NCI-H226 (cell line): Measurements from ENCODE around the gene PLD1.
A peak's percentile ranks its signal among the peaks of the same experiment; 100 is the strongest.
"Not testable (repeated sequence)": the region's sequence is repeated elsewhere in the genome, so short reads cannot be mapped to it uniquely, and the experiment has no call there.

Experiments
- DNase-seq: peaks from one replicate; pipeline ENCODE4 v3.0.0-alpha.2; 2015

The PLD1 gene

GRCh38 chr3:171598990-171599389 is 211.3 kb downstream of the PLD1 start:
- no peak for DNase-seq

- no peak for DNase-seq
These were observed 217.5 kb downstream of the PLD1 start for GRCh38 chr3:171592786-171593185.

- no peak for DNase-seq
These were observed 219.2 kb downstream of the PLD1 start for GRCh38 chr3:171591070-171591469.

- no peak for DNase-seq
These were observed 224.0 kb downstream of the PLD1 start for GRCh38 chr3:171586274-171586673.

- peak; percentile 79 for DNase-seq
These were observed 225.2 kb downstream of the PLD1 start for GRCh38 chr3:171585039-171585438.

GRCh38 chr3:171584100-171584499 is 226.2 kb downstream of the PLD1 start:
- peak; percentile 25 for DNase-seq

- no peak for DNase-seq
These were observed 235.6 kb downstream of the PLD1 start for GRCh38 chr3:171574556-171575240.

GRCh38 chr3:171569571-171570132 is 240.6 kb downstream of the PLD1 start:
- no peak for DNase-seq

- DNase-seq = no peak
These were observed 241.5 kb downstream of the PLD1 start for GRCh38 chr3:171568766-171569165.

- DNase-seq = no peak
These were observed 243.4 kb downstream of the PLD1 start for GRCh38 chr3:171566803-171567422.

GRCh38 chr3:171565481-171566058 is 244.7 kb downstream of the PLD1 start:
- peak; percentile 9 for DNase-seq

GRCh38 chr3:171564748-171565480 is 245.4 kb downstream of the PLD1 start:
- no peak for DNase-seq

GRCh38 chr3:171563298-171563697 is 247.0 kb downstream of the PLD1 start:
- DNase-seq = no peak

- DNase-seq = not testable (repeated sequence)
These were observed 247.8 kb downstream of the PLD1 start for GRCh38 chr3:171562459-171562858.

GRCh38 chr3:171561596-171562323 is 248.5 kb downstream of the PLD1 start:
- DNase-seq = no peak

- DNase-seq = no peak
These were observed 250.7 kb downstream of the PLD1 start for GRCh38 chr3:171559586-171559985.

GRCh38 chr3:171558188-171558696 is 252.0 kb downstream of the PLD1 start:
- no peak for DNase-seq

GRCh38 chr3:171557173-171557572 is 253.1 kb downstream of the PLD1 start:
- DNase-seq = no peak

GRCh38 chr3:171556574-171557145 is 253.6 kb downstream of the PLD1 start:
- no peak for DNase-seq

GRCh38 chr3:171556148-171556547 is 254.1 kb downstream of the PLD1 start:
- DNase-seq = no peak

- no peak for DNase-seq
These were observed 257.2 kb downstream of the PLD1 start for GRCh38 chr3:171553086-171553485.

GRCh38 chr3:171552531-171552930 is 257.8 kb downstream of the PLD1 start:
- no peak for DNase-seq
